Measurements from ENCODE around the gene HHAT. TPM values are rescaled to one million over a fixed set of nuclear protein-coding genes. Genes with fewer than 3 reads are reported as not detected.
"Not testable (repeated sequence)": the region's sequence is repeated elsewhere in the genome, so short reads cannot be mapped to it uniquely, and the experiment has no call there.

The HHAT gene
- total RNA-seq, 1 donor from 2014 or later: 1.9 TPM

- no peak for DNase-seq
- intact Hi-C loops (cut with micrococcal nuclease): no loop called here
- no peak for ATAC-seq
Measured at GRCh38 chr1:210646258-210646616, 317.5 kb downstream of the HHAT start.

- no peak for ATAC-seq
- no peak for DNase-seq
- intact Hi-C loops (cut with micrococcal nuclease): no loop called here
Measured at GRCh38 chr1:210647406-210648333, 319.0 kb downstream of the HHAT start.

- ATAC-seq (no peak), DNase-seq (no peak)
- intact Hi-C loops (cut with micrococcal nuclease): no loop called here
Measured at GRCh38 chr1:210648588-210649269, 320.0 kb downstream of the HHAT start.

GRCh38 chr1:210650403-210650802, 321.7 kb downstream of the HHAT start:
- intact Hi-C loops (cut with micrococcal nuclease): no loop called here
- DNase-seq (no peak), ATAC-seq (no peak)

- intact Hi-C loops (cut with micrococcal nuclease): no loop called here
- ATAC-seq (no peak), DNase-seq (no peak)
Measured at GRCh38 chr1:210652329-210652954, 323.7 kb downstream of the HHAT start.

GRCh38 chr1:210653771-210654170, 325.1 kb downstream of the HHAT start:
- ATAC-seq (peak; percentile 47), DNase-seq (no peak)
- intact Hi-C loops (cut with micrococcal nuclease): no loop called here

- ATAC-seq: no peak
- no peak for DNase-seq
- intact Hi-C loops (cut with micrococcal nuclease): no loop called here
Measured at GRCh38 chr1:210654176-210654981, 325.7 kb downstream of the HHAT start.

- DNase-seq: no peak
- no peak for ATAC-seq
- intact Hi-C loops (cut with micrococcal nuclease): no loop called here
Measured at GRCh38 chr1:210655511-210655910, 326.8 kb downstream of the HHAT start.

- ATAC-seq (no peak), DNase-seq (no peak)
- intact Hi-C loops (cut with micrococcal nuclease): no loop called here
Measured at GRCh38 chr1:210657806-210658205, 329.1 kb downstream of the HHAT start.

- intact Hi-C loops (cut with micrococcal nuclease); ATAC-seq; DNase-seq: not testable (repeated sequence)
Measured at GRCh38 chr1:210661520-210661919, 332.8 kb downstream of the HHAT start.

- no peak for DNase-seq
- intact Hi-C loops (cut with micrococcal nuclease): no loop called here
- no peak for ATAC-seq
Measured at GRCh38 chr1:210662291-210663050, 333.8 kb downstream of the HHAT start.

- intact Hi-C loops (cut with micrococcal nuclease): no loop called here
- ATAC-seq: no peak
- no peak for DNase-seq
Measured at GRCh38 chr1:210663730-210664573, 335.2 kb downstream of the HHAT start.

- DNase-seq: no peak
- intact Hi-C loops (cut with micrococcal nuclease): no loop called here
- ATAC-seq: no peak
Measured at GRCh38 chr1:210669951-210670350, 341.2 kb downstream of the HHAT start.

GRCh38 chr1:210674151-210674550, 345.4 kb downstream of the HHAT start:
- intact Hi-C loops (cut with micrococcal nuclease): no loop called here
- DNase-seq (no peak), ATAC-seq (no peak)

GRCh38 chr1:210676539-210676938, 347.8 kb downstream of the HHAT start:
- DNase-seq (no peak), ATAC-seq (no peak)
- intact Hi-C loops (cut with micrococcal nuclease): no loop called here

- intact Hi-C loops (cut with micrococcal nuclease): no loop called here
- DNase-seq (no peak), ATAC-seq (peak; percentile 67)
Measured at GRCh38 chr1:210677533-210677932, 348.8 kb downstream of the HHAT start.

- intact Hi-C loops (cut with micrococcal nuclease): no loop called here
- ATAC-seq: peak; percentile 53
Measured at GRCh38 chr1:210678306-210678705, 349.6 kb downstream of the HHAT start.

GRCh38 chr1:210681158-210681557, 352.5 kb downstream of the HHAT start:
- ATAC-seq (no peak), DNase-seq (no peak)
- intact Hi-C loops (cut with micrococcal nuclease): no loop called here

More at GRCh38 chr1:210678306-210678705, 349.6 kb downstream of the HHAT start:
- no peak for DNase-seq
